ENCODE data around the gene DSTYK. TPM values are rescaled to one million over a fixed set of nuclear protein-coding genes. Genes with fewer than 3 reads are reported as not detected.

DSTYK gene
- total and polyA plus RNA-seq, 4 donors = 3.5 to 19.3 (median 7.1) TPM

DNA sequence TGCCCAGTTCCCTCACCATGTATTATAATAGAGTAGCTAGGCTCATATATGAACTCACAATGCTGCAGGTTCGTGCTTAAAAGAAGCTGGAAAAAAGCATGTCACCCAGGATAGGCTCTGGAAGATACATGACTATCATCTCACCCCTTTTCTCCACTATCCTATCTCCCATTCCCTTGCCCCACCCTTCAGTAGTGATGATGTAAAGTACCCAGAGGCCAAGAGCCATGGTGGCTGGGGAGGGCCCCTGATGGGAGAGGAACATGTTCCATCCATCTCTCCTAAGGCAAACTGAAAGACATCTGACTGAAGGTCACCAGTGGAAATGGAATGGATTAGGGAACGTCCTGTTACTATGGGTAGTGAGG lies 69.4 kb downstream of the DSTYK start:
- ATAC-seq (ENCODE audit: insufficient read depth, low FRiP score) = no peak

DNA sequence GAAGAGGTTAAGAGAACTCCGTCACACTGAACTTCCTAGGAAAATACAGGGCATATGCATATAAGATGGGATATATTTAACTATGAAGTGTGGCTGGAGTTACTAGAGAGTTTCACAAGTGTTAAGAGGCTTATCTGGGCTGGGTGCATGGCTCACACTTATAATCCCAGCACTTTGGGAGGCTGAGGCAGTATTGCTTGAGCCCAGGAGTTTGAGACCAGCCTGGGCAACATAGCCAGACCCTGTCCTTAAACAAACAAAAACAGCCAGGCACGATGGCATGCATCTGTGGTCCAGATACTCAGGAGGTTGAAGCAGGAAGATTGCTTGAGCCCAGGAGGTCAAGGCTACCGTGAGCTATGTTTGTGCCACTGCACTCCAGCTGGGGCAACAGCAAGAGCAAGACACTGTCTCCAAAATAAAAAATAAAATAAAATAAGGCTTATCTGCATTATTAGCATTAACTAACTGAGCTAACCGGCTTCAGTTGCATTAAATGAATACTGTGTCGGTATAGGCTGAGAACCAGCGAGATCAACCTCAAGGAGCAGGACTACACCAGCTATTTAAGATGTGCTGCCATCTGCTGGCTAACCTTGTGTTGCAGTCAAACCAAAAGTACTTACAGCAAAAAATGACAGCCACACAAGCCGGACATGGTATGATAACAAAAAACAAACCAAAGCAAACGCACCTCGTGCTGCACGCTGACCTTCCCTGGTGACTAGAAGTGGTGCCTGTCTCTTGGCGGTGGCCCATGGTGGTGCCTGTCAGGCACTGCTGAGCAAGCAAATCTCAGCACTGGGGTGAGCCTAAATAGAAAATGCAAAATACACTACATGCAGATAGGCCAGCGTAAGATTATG lies 70.0 kb downstream of the DSTYK start:
- H3K4me3 ChIP-seq = no peak overlapping the region
- ATAC-seq (ENCODE audit: insufficient read depth, low FRiP score) = peak; percentile 80
- H3K4me1 ChIP-seq (ENCODE audit: control insufficient read depth in 5 of 5, insufficient read depth in 5 of 5, low read length in 5 of 5) = peaks cover 0 to 7% (median 0%) of the 10 kb centered on the region in 5 donors
- peak overlapping the region in 1 of 2 donors; percentile 31 for H3K27ac ChIP-seq (ENCODE audit: low read depth in 1 of 2, low read length in 1 of 2)
- H3K9me3 ChIP-seq (ENCODE audit: control insufficient read depth in 4 of 4, insufficient read depth in 3 of 4, low read length in 3 of 4) = no peaks in the 10 kb centered on the region
- peak; percentile 83 to 91 (median 88) for DNase-seq
- no peaks in the 10 kb centered on the region for H3K27me3 ChIP-seq (ENCODE audit: control insufficient read depth in 3 of 3, insufficient read depth in 3 of 3, low read length in 2 of 3)
- H3K36me3 ChIP-seq (ENCODE audit: control insufficient read depth in 4 of 4, insufficient read depth in 4 of 4, low read length in 4 of 4) = no peaks in the 10 kb centered on the region
- 21 to 26% methylated on average over 12 of the region's 12 CpGs for WGBS, 2 donors
- TF ChIP-seq, protein P1, sequence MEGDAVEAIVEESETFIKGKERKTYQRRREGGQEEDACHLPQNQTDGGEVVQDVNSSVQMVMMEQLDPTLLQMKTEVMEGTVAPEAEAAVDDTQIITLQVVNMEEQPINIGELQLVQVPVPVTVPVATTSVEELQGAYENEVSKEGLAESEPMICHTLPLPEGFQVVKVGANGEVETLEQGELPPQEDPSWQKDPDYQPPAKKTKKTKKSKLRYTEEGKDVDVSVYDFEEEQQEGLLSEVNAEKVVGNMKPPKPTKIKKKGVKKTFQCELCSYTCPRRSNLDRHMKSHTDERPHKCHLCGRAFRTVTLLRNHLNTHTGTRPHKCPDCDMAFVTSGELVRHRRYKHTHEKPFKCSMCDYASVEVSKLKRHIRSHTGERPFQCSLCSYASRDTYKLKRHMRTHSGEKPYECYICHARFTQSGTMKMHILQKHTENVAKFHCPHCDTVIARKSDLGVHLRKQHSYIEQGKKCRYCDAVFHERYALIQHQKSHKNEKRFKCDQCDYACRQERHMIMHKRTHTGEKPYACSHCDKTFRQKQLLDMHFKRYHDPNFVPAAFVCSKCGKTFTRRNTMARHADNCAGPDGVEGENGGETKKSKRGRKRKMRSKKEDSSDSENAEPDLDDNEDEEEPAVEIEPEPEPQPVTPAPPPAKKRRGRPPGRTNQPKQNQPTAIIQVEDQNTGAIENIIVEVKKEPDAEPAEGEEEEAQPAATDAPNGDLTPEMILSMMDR (IDR thresholded peaks at IDR 0.05; ENCODE audit: control extremely low read depth, extremely low read depth) = peak; percentile 74
- H3K9ac ChIP-seq (ENCODE audit: insufficient read depth in 1 of 2, low read length in 2 of 2) = no peak overlapping the region

More for the DNA sequence above, 69.4 kb downstream of the DSTYK start:
- Histone ChIP-seq H3K27ac (ENCODE audit: low read depth in 1 of 2, low read length in 1 of 2) (no peak overlapping the region), H3K4me3 (no peak overlapping the region), H3K36me3 (ENCODE audit: control insufficient read depth in 4 of 4, insufficient read depth in 4 of 4, low read length in 4 of 4) (peaks cover 2 to 4% (median 4%) of the 10 kb centered on the region in 4 donors), H3K27me3 (ENCODE audit: control insufficient read depth in 3 of 3, insufficient read depth in 3 of 3, low read length in 2 of 3) (no peaks in the 10 kb centered on the region), H3K9me3 (ENCODE audit: control insufficient read depth in 4 of 4, insufficient read depth in 3 of 4, low read length in 3 of 4) (no peaks in the 10 kb centered on the region), H3K4me1 (ENCODE audit: control insufficient read depth in 5 of 5, insufficient read depth in 5 of 5, low read length in 5 of 5) (peaks cover 0 to 7% (median 0%) of the 10 kb centered on the region in 5 donors), H3K9ac (ENCODE audit: insufficient read depth in 1 of 2, low read length in 2 of 2) (no peak overlapping the region)
- 62 to 69% methylated on average over 2 of the region's 2 CpGs for WGBS, 2 donors
- TF ChIP-seq, protein P1 (IDR thresholded peaks at IDR 0.05; ENCODE audit: control extremely low read depth, extremely low read depth) = no peak
- no peak for DNase-seq

DNA sequence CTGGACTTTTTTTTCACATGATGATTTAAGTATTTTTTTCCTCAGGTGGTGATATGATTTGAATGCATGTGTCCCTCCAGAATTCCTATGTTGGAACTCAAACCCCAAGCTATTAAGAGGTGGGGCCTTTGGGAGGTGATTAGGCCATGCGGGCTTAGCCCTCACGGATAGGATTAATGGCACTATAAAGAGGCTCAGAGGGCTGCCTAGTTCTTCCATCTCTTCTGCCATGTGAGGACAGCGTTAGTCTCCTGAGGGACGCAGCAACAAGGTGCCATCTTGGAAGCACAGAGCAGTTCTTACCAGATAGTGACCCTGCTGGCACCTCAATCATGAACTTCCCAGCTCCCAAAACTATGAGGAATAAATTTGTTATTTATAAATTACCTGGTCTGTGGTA lies 71.4 kb downstream of the DSTYK start:
- H3K4me3 ChIP-seq = no peak overlapping the region
- ATAC-seq (ENCODE audit: insufficient read depth, low FRiP score) = no peak
- no peak overlapping the region for H3K9ac ChIP-seq (ENCODE audit: insufficient read depth in 1 of 2, low read length in 2 of 2)
- no peaks in the 10 kb centered on the region for H3K27me3 ChIP-seq (ENCODE audit: control insufficient read depth in 3 of 3, insufficient read depth in 3 of 3, low read length in 2 of 3)
- no peak for DNase-seq
- no peaks in the 10 kb centered on the region for H3K36me3 ChIP-seq (ENCODE audit: control insufficient read depth in 4 of 4, insufficient read depth in 4 of 4, low read length in 4 of 4)
- no peak overlapping the region for H3K27ac ChIP-seq (ENCODE audit: low read depth in 1 of 2, low read length in 1 of 2)
- H3K4me1 ChIP-seq (ENCODE audit: control insufficient read depth in 5 of 5, insufficient read depth in 5 of 5, low read length in 5 of 5) = peaks cover 0 to 7% (median 0%) of the 10 kb centered on the region in 5 donors
- TF ChIP-seq, protein P1 (IDR thresholded peaks at IDR 0.05; ENCODE audit: control extremely low read depth, extremely low read depth) = no peak
- no peaks in the 10 kb centered on the region for H3K9me3 ChIP-seq (ENCODE audit: control insufficient read depth in 4 of 4, insufficient read depth in 3 of 4, low read length in 3 of 4)
- WGBS, 2 donors = 92 to 98% methylated on average over 4 of the region's 4 CpGs

Measured in lung (tissue), 12 donors.